ENCODE measurements around the gene MAP3K7.

- no peak for TF ChIP-seq POLR2A (IDR thresholded peaks at IDR 0.05; ENCODE audit: low read depth, low read length)
- TF ChIP-seq CTCF (conservative IDR thresholded peaks at IDR 0.05; ENCODE audit: low read depth, low read length) = no peak
- TF ChIP-seq NFE2L2 (IDR thresholded peaks at IDR 0.05; ENCODE audit: low read depth, low read length) = no peak
Measured at GRCh38 chr6:90464507-90464906, 122.4 kb downstream of the MAP3K7 start.
